DND-41 (cell line): ENCODE data around the gene JUND.

Experiments
- CTCF ChIP-seq: IDR thresholded peaks from 2 replicates; pipeline ENCODE4 v1.5.1; 2012; ENCODE audit warnings: borderline replicate concordance, low read length, moderate library complexity, mild to moderate bottlenecking; ENCODE audit not compliant: poor library complexity, severe bottlenecking; ENCODE audit errors: extremely low read depth
- EZH2 ChIP-seq: IDR thresholded peaks from 3 replicates; pipeline ENCODE4 v1.6.1; 2012; ENCODE audit warnings: borderline replicate concordance, low read depth, mild to moderate bottlenecking, moderate library complexity, low read length, inconsistent platforms; ENCODE audit not compliant: severe bottlenecking

GRCh38 chr19:18292462-18292809 lies 11.0 kb upstream of the JUND start:
- TF ChIP-seq CTCF (no peak), EZH2 (no peak)
